Measurements from ENCODE around the gene TMEM184A.

TMEM184A gene

DNA sequence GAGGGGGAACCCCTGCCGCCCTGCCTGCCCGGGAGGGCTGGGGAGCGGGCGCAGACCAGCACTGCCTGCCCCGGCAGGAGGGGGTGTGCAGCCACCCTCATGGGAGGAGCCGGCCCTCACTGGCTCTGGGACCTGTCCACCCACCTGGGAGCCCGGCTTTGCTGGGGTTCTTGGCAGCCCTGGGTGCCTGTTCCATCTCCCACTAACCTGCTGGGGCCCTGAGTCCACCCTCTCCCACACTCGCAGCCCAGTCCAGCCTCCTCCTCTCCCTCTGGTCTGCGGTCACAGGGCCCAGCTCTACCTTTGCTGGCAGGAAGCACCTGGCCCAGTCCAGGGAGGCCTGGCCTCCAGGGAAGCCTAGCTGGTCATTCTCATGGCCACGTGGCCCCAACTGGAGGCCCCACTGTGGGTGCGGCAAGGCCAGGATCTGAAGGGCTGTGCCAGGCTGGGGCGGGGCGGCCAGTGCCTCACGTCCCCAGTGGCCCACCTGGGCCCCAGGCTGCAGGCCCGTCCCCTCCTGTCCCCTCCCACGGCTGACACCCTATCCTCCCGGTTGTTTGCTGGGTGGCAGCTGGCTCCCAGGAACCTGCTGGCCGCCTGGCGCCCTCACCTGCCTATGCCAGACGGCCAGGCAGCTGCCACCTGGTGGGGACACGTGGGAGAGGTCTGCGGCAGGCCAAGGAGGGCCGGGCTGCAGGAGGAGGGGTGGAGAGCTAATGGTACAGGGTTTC is at the start of gene TMEM184A:
TSS of gene TMEM184A (minus strand) at position 393 of the 731 bp plus-strand sequence. CDS start 721 bp downstream, outside the sequence.
- peak; percentile 80 for DNase-seq

DNA sequence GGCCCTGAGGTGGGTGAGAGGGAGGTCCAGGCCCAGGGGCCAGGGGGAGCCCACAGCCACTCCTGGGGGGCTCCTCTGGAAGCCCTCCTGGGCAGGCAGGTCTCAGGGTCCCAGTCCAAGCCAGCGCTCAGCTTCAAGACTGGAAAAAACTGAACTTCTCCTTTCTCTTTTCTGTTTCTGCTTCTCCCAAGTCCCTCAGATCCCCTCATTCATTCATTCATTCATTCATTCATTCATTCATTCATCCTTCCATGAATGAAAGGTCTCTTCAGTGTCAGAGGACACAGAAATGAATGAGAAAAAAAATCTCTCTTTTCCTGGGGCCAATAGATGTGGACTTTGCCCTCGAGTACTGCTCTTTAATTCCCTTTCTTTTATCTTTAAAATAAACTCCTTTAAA is 48.4 kb upstream of the TMEM184A start:
- no peak for DNase-seq

DNA sequence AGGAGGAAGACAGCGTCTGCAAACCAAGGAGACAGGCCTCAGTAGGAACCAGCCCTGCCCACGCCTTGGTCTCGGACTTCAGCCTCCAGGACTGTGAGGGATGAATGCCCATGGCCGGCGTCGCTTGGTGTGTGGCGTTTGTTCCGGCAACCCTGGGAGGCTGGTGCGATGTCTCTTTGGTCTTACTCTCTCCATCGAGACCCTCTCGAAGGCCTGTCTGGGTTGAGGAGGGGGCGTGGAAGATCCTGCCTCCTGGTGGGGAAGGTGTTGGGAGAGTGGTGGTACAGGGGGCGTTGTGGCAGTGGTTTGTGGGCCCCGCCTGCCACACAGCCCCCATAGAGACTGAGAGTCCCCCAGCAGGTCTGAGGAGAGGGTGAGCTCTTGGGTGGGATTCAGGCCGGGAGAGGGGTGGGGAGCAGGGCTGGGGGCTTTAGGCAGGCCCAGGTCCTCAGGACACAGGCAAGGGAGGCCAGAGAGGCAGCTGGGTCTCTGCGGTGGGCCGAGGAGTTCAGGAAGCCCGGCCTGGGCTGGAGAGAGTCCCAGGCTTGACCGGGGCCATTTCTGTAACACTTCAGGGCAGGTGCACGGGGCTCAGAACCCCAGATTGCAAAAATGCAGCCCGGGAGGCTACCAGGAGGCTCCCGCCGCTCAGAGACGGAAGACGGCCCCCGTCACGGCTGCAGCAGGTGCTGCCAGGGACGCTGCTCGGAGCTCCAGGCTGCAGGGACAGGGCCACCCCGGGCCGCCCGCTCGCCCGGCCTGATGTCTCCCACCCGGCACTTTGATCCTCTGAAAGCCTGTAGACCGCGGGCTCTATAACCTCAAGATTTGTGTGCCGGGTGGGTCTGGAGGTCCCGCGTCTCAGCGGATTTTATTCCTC is 47.6 kb upstream of the TMEM184A start:
- DNase-seq: no peak

DNA sequence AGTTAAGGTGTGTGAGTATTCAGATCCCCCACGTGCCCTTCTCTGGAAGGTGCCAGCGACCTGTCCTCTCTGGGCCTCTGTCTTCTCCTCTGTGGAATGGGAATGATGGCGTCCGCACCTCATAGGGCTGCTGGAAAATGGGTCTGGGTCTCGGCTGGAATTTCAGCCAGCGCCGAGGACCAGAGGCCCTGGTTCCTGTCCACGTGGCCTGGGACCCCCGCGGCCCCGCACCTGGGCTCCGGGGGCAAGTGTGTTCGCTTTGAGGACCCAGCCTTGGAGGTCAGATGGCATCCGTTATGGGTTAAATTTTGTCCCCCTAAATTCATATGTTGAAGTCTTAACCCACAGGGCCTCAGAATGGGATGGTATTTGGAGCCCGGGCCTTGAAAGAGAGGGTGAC is 46.4 kb upstream of the TMEM184A start:
- DNase-seq: no peak

DNA sequence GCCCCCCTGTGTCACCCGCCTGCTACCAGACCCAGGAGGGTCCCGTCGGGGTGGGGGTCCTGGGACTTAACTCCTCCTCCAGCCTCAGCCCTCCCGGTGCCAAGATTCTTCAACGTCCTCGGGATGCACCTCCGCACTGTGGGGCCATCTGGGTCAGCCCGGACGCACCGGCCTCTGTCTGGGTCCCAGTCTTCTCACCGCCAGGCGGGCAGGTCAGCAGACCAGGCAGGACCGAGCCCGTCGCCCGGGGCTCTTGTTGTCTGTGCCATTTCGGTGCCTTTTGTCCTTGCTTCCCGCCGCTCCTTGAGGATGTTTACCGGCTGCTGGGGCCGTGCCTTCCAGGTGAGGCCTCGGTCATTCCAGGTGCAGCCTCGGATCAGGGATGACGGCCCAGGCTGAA is 46.0 kb upstream of the TMEM184A start:
- DNase-seq: no peak

DNA sequence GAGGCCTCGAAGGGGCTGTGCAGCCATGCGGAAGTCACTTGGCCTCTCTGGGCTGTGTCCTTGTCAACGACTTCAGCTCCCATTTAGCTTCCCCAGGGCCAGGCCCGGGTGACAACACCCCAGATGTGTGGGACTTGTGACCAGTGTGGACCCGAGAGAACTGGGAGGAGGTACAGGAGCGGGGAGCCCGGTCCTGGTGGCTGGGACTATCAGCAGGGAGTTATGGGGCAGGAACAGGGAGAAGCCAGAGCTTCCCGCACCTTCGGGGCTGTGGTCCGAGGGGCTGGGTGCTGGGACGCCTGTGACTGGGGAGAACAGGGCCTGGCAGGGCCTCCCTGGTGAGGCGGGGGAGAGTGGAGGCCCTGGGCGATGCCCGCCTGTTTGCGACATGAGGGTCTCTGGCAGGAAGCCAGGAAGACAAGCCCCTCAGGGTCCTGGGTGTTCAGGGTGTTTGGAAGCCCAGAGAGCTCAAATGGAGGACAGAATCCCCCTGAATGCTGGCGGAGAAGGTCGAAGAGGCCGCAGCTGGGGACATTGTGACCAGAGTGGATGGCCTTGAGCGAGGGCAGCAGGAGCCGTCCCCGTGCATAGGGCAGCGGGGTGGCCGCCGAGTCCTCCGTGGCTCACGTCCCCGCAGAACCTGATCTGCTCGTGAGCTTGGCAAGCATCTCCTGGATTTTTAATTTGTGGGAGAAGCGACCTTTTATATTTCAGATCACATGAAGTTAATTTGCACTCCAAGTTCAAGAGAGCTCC is 43.8 kb upstream of the TMEM184A start:
- no peak for DNase-seq

DNA sequence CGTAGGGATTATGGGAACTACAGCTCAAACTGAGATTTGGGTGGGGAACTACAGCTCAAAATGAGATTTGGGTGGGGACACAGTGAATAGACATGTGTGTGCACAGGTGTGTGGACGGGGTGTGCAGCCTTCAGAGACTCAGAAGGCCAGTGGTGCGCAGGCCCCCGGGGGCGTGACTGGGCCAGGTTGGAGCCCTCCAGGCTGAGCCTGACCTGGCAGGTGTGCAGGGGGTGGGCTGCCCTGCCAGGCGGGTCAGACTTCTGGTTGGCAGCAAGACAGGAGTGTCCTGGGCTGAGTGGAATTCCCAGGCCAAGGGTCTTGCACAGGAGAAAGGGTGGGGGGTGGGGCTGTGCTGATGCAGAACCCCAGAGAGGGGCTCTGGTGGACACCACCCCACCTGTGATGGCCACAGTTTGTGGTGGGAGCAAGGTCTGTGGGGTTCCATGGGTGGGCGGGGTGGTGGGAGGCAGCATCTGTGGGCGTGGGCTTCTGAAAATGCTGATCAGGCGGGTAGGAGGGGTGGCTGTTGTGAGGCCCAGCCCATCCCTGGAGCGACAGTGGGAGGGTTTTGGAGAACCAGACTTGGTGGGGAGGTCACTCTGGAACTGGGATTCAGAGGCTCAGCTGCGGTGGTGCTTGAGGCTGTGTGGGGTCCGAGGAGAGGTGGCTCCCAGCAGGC is 43.1 kb upstream of the TMEM184A start:
- DNase-seq: no peak

DNA sequence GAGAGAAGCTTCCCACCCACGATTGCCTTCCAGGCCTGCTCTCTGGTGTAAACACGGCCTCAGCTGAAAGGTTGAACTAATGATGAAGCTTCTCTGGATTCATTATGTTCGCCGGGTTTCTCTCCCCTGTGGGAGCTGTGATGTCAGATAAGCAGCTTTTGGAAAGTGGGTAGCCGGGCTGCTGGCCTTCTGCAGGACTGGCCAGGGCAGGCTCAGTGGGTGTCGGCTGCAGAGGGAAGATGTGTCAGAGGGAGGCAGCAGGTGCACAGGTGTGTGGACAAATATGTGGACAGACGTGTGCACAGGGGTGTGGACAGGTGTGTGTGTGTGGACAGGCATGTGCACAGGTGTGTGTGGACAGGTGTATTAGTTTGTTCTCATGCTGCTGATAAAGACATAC is 42.3 kb upstream of the TMEM184A start:
- DNase-seq: no peak

DNA sequence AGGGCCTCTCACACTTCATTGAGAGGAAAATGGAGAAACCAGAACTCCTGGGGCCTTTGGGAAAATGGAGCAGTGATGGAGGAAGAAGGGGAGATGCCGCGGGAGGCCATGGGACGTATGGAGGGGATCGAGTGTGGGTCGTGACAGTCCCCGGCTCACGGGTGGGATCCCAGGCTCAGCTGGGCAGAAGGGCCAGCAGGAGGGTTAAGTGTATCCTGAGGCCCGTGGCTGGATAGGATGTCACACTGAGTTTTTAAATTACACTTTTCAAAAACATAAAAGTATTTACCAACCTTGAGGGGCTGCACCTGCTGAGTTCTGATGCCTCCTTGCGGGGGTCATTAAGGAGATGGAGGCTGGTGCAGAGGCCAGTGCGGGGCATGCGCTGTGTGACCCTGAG is 41.8 kb upstream of the TMEM184A start:
- DNase-seq: no peak

DNA sequence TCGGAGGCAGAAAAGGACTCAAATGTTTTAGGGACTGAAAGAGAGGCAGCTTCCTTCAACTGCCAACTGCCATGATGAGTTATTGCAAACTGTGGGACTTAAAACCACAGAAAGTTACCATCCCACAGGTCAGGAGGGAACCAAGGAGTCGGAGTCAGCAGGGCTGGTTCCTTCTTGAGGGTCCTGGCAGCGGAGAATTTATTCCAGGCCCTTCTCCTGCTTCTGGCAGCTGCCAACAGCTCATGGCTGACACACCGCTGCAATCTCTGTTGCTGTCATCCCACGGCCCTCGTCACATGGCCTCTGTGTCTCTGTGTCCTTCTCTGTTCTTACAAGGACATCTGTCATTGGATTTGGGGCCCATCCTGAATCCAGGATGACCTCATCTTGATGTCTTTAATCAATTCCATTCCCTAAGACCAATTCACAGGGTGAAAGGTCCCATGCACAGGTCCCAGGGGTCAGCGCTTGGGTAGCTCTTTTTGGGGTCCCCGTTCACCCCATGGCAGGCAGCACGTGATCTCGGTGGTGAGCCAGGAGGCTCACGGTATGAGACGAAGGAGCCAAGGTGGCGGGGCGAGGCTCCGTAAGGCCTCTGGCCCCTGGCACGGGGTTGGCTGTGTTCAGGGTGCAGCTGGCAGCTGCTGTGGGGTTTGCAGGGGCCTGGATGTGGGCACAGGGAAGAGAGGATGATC is 41.2 kb upstream of the TMEM184A start:
- DNase-seq: no peak

DNA sequence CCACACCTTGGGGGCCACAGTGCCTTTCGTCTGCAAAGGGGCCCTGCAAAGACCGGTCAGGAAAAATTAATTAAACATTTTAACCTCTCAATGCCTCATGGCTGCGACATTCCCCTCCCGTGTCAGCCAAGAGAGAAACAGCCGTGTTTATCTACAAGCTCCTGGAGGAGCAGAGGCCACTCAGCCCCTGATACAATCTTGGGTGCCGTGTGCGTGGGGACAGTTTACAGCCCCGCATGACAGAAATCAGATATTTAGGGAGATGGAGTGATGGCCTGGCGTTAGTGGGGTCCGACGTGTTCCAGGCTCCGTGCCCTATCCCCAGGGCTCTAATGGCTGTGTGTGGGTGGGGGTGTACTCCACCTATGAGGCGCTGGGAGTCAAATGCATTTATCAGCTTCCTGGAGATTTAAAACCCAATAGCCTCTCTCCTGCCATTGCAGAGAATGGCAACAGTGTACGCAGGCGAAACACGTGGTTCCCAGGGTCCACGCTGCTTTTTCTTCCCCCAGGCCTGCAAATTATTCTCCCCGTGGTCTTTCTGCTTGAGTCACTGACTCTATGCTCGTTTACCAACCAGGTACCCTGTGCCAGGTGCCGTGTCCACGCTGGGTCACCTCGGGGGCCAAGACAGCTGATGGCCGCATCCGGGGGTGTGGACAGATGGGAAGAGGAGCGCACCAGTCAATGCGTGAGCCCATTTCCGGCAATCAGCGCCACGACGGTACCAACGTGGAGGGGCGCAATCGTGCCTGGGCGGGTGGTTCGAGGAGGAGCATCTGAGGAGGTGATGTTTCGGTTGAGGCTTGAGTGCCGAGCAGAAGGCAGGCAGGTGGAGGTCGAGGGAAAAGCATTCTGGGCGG is 40.4 kb upstream of the TMEM184A start:
- DNase-seq: no peak

DNA sequence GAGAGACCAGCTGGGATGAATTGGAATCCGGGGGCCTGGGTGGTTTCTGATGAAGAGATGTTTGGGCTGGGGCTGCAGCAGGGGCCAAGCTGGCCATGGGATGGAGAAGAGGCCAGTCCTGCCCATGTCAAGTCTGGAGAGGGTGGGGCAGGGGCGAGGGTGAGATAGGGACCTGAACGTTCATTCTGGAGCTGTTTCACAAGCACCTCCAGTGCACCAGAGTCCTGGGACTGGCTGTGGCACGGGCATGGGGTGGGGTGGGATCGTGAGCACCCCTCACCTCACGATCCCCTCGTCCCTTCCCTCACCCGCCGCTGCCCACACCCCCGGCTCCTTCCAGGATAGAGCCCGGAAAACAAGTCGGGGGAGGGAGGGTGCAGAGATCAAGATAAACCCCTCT is 39.6 kb upstream of the TMEM184A start:
- DNase-seq: no peak

DNA sequence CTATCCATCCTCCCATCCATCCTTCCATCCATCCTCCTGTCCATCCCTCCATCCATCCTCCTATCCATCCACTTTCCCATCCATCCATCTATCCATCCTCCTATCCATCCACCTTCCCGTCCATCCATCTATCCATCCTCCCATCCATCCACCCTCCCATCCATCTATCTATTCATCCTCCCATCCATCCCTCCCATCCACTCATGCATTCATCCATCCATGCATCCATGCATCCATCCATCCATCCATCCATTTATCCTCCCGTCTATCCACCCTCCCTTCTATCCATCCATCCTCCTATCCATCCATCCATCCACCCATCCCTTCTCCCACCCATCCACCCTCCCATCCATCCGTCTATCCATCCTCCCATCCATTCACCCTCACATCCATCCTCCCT is 39.0 kb upstream of the TMEM184A start:
- no peak for DNase-seq

DNA sequence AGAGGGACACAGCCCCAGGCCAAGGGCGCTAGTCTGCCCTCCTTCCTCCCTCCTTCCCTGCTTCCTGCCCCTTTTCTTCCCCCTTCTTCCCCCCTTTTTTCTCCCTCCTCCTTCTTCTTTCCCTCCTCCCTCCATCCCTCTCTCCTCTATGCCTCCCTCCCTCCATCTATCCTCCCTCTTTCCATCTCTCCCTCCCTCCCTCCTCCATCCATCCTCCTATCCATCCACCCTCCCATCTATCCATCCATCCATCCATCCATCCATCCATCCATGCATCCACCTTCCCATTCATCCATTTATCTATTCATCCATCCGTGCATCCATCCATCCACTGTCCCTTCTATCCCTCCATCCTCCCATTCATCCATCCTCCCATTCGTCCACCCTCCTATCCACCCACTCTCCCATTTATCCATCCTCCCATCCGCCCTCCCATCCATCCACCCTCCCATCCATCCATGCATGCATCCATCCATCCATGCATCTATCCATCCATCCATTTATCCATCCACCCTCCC is 38.0 kb upstream of the TMEM184A start:
- no peak for DNase-seq

DNA sequence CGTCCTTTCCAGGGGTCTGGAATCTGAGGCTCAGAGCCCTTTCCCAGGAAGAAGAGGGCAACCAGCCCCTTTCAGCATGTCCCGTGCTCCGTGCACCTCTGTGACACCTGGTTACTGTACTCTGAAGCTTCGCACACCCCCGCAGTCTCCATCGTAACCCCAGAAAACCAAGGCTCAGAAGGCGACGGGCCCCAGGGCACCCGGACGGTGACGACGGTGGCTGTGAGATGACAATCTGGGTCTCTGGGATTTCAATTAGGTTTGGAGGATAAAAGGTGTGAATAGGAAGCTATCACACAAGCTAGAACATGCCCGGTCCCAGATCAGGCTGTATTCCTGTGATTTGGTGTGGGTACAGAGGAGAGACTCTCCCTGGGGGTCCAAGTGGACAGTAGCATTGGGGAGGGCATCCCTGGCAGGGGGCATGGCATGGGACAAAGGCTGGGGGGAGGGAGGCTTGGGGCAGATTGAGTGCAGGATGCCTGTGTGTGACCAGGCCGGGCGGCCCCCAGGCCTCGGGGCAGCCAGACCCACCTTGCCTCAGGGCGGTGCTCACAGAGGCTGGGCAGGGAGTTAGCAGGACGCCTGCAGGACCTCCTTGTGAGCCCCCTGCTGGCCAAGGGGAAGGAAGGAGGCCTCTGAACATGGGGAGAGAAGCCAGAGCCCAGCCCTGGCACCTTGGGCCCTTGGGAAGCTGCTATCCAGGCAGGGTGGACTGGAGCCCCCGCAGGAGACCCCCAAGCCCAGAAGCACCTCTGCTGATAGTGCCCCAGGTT is 37.3 kb upstream of the TMEM184A start:
- no peak for DNase-seq

DNA sequence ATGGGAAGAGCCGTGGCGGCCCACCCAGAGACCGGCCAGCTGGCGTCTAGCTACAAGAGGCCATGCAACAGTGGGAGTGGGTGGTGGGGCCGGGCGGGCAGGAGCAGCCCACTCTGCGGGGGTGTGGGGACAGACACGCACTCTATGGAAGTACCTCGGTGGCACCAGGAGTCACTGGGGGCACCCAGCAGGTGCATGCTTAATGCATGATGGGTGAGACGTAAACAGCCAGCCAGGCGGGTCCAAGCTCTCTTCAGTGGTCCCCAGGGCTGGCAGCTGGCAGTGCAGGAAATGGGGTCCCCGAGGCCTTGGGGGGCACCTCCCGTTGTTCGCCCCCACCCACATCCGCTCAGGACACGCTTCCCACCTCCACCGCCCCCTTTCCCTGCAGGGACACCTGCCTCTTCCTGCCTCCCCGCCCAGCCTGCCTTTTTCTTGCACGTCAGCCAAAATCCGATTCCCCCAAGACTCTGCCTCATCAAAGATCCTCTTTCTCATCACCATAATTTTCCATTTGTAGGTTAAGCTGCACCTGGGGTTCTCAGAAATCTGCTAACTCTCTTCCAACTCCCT is 36.4 kb upstream of the TMEM184A start:
- no peak for DNase-seq

DNA sequence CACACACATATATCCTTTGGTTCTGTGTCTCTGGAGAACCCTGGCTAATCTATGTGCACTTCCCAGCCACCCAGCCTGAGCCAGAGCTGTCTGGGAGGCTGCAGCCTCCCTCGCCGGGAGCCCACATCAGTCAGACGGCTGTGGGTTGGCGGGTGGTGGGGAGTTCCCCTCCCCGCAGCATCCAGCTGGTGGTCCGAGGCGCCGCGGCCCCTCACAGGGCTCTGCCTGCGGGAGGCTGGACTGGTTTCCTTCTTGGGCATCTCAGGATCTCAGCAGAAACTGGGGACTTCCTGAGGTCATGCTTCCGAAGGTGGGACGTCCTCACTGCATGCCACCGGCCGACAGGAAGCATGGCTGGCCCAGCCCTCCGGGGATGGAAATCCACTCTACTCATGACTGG is 35.9 kb upstream of the TMEM184A start:
- no peak for DNase-seq

DNA sequence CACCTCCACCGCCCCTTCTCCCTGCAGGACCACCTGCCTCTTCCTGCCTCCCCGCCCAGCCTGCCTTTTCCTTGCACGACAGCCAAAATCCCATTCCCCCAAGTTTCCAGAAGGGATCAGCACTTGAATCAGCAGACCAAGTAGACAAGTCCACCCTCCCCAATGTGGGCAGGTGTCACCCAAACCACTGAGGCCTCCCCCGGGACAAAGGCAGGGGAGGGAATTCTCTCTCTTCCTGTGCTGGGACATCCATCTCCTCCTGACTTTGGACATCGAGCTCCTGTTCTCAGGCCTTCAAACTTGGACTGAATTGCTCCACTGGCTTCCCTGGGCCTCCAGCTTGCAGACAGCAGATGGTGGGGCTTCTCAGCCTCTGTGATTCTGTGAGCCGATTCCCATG is 35.4 kb upstream of the TMEM184A start:
- DNase-seq: no peak

DNA sequence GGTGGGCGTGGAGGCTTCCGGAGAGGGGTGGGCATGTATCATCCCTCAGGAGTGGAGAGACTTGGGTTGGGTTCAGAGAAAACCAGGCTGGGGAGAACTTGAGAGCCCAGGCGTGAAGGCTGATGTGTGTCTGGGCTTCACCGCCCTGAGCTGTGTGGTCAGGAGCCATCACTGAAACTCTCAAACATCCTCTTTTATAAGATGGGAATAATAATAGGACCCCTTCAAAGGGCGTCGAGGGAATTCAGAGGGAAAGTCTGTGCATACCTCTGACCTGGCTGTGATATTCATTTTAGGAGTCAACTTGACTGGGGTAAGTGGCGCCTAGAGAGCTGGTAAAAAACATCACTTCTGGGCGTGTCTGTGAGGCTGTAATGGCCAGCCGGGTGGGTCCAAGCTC is 34.9 kb upstream of the TMEM184A start:
- DNase-seq: no peak

DNA sequence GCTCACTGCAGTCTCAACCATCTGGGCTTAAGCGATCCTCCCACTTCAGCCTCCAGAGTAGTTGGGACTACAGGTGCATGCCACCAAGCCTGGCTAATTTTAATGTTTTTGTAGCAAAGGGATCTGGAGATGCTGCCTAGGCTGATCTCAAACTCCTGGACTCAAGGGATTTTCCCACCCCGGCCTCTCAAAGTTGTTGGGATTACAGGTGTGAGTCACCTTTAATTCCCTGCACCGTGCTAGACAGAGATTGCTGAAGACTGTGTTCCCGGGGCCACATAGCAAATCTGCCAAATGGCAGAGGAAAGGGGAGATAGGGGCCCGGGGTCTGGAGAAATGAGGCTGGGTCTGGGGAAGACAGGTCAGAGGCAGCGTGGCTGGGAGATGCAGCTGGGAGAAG is 34.5 kb upstream of the TMEM184A start:
- no peak for DNase-seq

Measured in NCI-H526 treated with DMSO at 0.1 percent for 48 hours (cell line).